K562 (cell line): ENCODE measurements around the gene KCNQ5. TPM values are rescaled to one million over a fixed set of nuclear protein-coding genes. Genes with fewer than 3 reads are reported as not detected.

ENCODE experiments used
- ATAC-seq: fragments of 200-7000 bp; cut with Tn5 transposase; 3 replicates; pipeline ENCODE4 v1.9.1; 2020; ENCODE audit warnings: moderate library complexity
- BruUV-seq: library from RNA; stranded (reverse); fragments of 400-500 nt; replicated peaks from 2 replicates; lab custom pipeline; 2021; lab: Mats Ljungman, UMichigan
- CTCF ChIA-PET: fragments of 300-600 bp; formaldehyde crosslinking; extraction: SDS; loops from one replicate; lab custom pipeline; 2021; ENCODE audit warnings: low intra/inter-chr PET ratio; lab: Yijun Ruan, JAX
- POLR2A ChIA-PET: fragments of 300-600, 350-650 bp; sonication (Branson Sonifier 250); formaldehyde crosslinking; extraction: SDS; loops from one replicate; lab custom pipeline; 2021; ENCODE audit warnings: antibody characterized with exemption, inconsistent platforms; lab: Yijun Ruan, JAX
- DNase-seq, 4 experiments: peaks; one replicate each; pipeline versions ENCODE4 v3.0.0 to v3.0.0-alpha.2; 2011 to 2018; ENCODE audit warnings: low spot score in 3 of 4, mixed read lengths in 3 of 4; ENCODE audit errors: extremely low read depth in 1 of 4
- FAIRE-seq: peaks from 2 replicates; lab custom pipeline; 2011; peaks lifted over from hg19 to GRCh38; lab: Jason Lieb, UNC
- H2AFZ ChIP-seq: 2 replicates; pipeline ENCODE4 v1.6.0; 2011; ENCODE audit warnings: low read depth, low read length, control low read depth, inconsistent platforms
- H3K27ac ChIP-seq: fragments of 200-600 bp; 3 replicates; pipeline ENCODE4 v1.8.0; 2011; ENCODE audit warnings: low read depth, mild to moderate bottlenecking, control low read depth, inconsistent platforms, low read length, moderate library complexity, mixed read lengths; ENCODE audit errors: extremely low read depth
- H3K27me3 ChIP-seq, 2 experiments: fragments of 300-600 bp in 1 of 2; 2 replicates in 1 of 2; 3 replicates in 1 of 2; pipeline versions ENCODE4 v1.6.0 to v1.8.0; 2011; ENCODE audit warnings: inconsistent platforms in 2 of 2, low read length in 2 of 2, mild to moderate bottlenecking in 1 of 2, mixed read lengths in 1 of 2, moderate library complexity in 1 of 2; ENCODE audit not compliant: control insufficient read depth in 2 of 2, insufficient read depth in 2 of 2
- H3K36me3 ChIP-seq: fragments of 300-600 bp; 3 replicates; pipeline ENCODE4 v1.8.0; 2011; ENCODE audit warnings: mild to moderate bottlenecking, low read length, inconsistent platforms; ENCODE audit not compliant: control insufficient read depth, insufficient read depth
- H3K4me1 ChIP-seq, 2 experiments: fragments of 200-600 bp in 1 of 2; replicated peaks in 1 of 2; 2 replicates in 1 of 2; 3 replicates in 1 of 2; pipeline versions ENCODE4 v1.5.1 to v1.8.0; 2011; ENCODE audit warnings: inconsistent platforms in 2 of 2, low read length in 2 of 2, mild to moderate bottlenecking in 1 of 2, mixed read lengths in 1 of 2, moderate library complexity in 1 of 2; ENCODE audit not compliant: control insufficient read depth in 2 of 2, insufficient read depth in 2 of 2
- H3K4me2 ChIP-seq: 2 replicates; pipeline ENCODE4 v1.6.1; 2011; ENCODE audit warnings: low read length, control low read depth, inconsistent platforms, mixed read lengths; ENCODE audit not compliant: insufficient read depth
- H3K4me3 ChIP-seq: fragments of 200-600 bp; sonication (generic), shearing (Covaris generic); 2 replicates; pipeline ENCODE4 v1.5.1; 2016; ENCODE audit warnings: control low read depth, inconsistent platforms
- H3K79me2 ChIP-seq: fragments of 200-600 bp; 3 replicates; pipeline ENCODE4 v1.8.0; 2011; ENCODE audit warnings: low read length, inconsistent platforms; ENCODE audit not compliant: control insufficient read depth, insufficient read depth
- H3K9ac ChIP-seq, 2 experiments: 2 replicates each; pipeline versions ENCODE4 v1.6.0 to v1.6.1; 2011; ENCODE audit warnings: low read depth in 2 of 2, low read length in 2 of 2, control low read depth in 1 of 2, inconsistent platforms in 1 of 2, mild to moderate bottlenecking in 1 of 2, mixed read lengths in 1 of 2; ENCODE audit not compliant: insufficient read depth in 1 of 2
- H3K9me1 ChIP-seq: one replicate; pipeline ENCODE4 v1.6.0; 2011; ENCODE audit warnings: inconsistent platforms, mild to moderate bottlenecking, low read length, moderate library complexity; ENCODE audit not compliant: control insufficient read depth, insufficient read depth
- H3K9me3 ChIP-seq: replicated peaks from 2 replicates; pipeline ENCODE4 v1.5.1; 2011; ENCODE audit warnings: low read depth, low read length, inconsistent platforms; ENCODE audit not compliant: control insufficient read depth, insufficient read depth
- H4K20me1 ChIP-seq: replicated peaks from 2 replicates; pipeline ENCODE4 v1.6.1; 2011; ENCODE audit warnings: low read length, inconsistent platforms, mixed read lengths; ENCODE audit not compliant: control insufficient read depth, insufficient read depth
- EP400 ChIP-seq: fragments of 450-650 bp; IDR thresholded peaks from 2 replicates; pipeline ENCODE4 v1.6.1; 2017; ENCODE audit warnings: antibody characterized with exemption, mild to moderate bottlenecking, moderate library complexity
- ETS2 ChIP-seq: IDR thresholded peaks from 2 replicates; pipeline ENCODE4 v1.6.1; 2016; ENCODE audit warnings: borderline replicate concordance, missing genetic modification characterization, mild to moderate bottlenecking, moderate library complexity, missing compliant biosample characterization; ENCODE audit not compliant: poor library complexity, severe bottlenecking
- FOXP1 ChIP-seq: sonication (generic); formaldehyde crosslinking; IDR thresholded peaks from 2 replicates; pipeline ENCODE4 v1.8.0; 2022; ENCODE audit warnings: mild to moderate bottlenecking, missing genetic modification reagents
- ID3 ChIP-seq, 2 experiments: fragments of 250-450 bp in 1 of 2; fragments of 450-650 bp in 1 of 2; sonication (Bioruptor Pico) in 1 of 2; IDR thresholded peaks; 2 replicates each; pipeline versions ENCODE4 v1.6.1 to v1.8.0; 2016 to 2021; ENCODE audit warnings: mild to moderate bottlenecking in 2 of 2, moderate library complexity in 2 of 2, missing compliant biosample characterization in 1 of 2, missing genetic modification characterization in 1 of 2
- MAFG ChIP-seq: fragments of 450-650 bp; conservative IDR thresholded peaks from 2 replicates; pipeline ENCODE4 v1.6.1; 2016; ENCODE audit warnings: missing genetic modification characterization, missing compliant biosample characterization
- MYNN ChIP-seq, 2 experiments: sonication (generic); formaldehyde crosslinking in 1 of 2; IDR thresholded peaks; 2 replicates each; pipeline versions ENCODE4 v1.5.0 to v1.6.1; 2016 to 2020; ENCODE audit warnings: antibody characterized with exemption in 1 of 2, missing genetic modification reagents in 1 of 2
- SFPQ ChIP-seq: fragments of 200-400 bp; formaldehyde crosslinking; IDR thresholded peaks from 2 replicates; pipeline ENCODE4 v1.6.1; 2017; ENCODE audit warnings: mild to moderate bottlenecking, low read depth, low read length, moderate library complexity
- TAL1 ChIP-seq: fragments of 450-650 bp; IDR thresholded peaks from 2 replicates; pipeline ENCODE4 v1.6.1; 2016; ENCODE audit warnings: mild to moderate bottlenecking
- TBP ChIP-seq: optimal IDR thresholded peaks from 2 replicates; pipeline ENCODE3; 2011; ENCODE audit warnings: low read depth, low read length, improper control_type of control experiment
- XRCC4 ChIP-seq: IDR thresholded peaks from one replicate; pipeline ENCODE4 v1.6.1; 2011; ENCODE audit not compliant: insufficient read depth, insufficient read length; ENCODE audit errors: extremely low read depth
- ZBTB5 ChIP-seq: fragments of 450-650 bp; IDR thresholded peaks from 2 replicates; pipeline ENCODE4 v1.6.1; 2017; ENCODE audit warnings: antibody characterized with exemption
- ZMIZ1 ChIP-seq, 2 experiments: fragments of 150-350 bp in 1 of 2; IDR thresholded peaks; 2 replicates each; pipeline ENCODE4 v1.6.1; 2012 to 2016; ENCODE audit warnings: low read depth in 2 of 2, low read length in 2 of 2, mild to moderate bottlenecking in 1 of 2, moderate library complexity in 1 of 2
- ZNF644 ChIP-seq: fragments of 200-800 bp; sonication (Bioruptor generic); IDR thresholded peaks from 2 replicates; pipeline ENCODE4 v1.6.1; 2016; ENCODE audit warnings: low read depth, missing genetic modification characterization, missing compliant biosample characterization
- WGBS: fragments of 100-300 bp; shearing (Covaris generic); methylation state at CpG from one replicate; pipeline ENCODE4 v1.1.6; 2016; ENCODE audit warnings: low coverage, mixed read lengths; ENCODE audit not compliant: insufficient coverage; ENCODE audit errors: missing lambda C conversion rate; 5-methylcytosine and 5-hydroxymethylcytosine counted together
- in situ Hi-C: fragments of 300-500 bp; cut with MboI; formaldehyde crosslinking; loops from 4 replicates; pipeline ENCODE4 v1.15.0; 2018; ENCODE audit warnings: inconsistent platforms, mixed read lengths
- intact Hi-C: fragments of 100-400 bp; cut with micrococcal nuclease; formaldehyde crosslinking; loops from 2 replicates; pipeline ENCODE4 v1.14.2; 2022
- polyA plus RNA-seq, 8 experiments: library from polyadenylated mRNA; depleted of rRNA in 4 of 8; stranded (reverse) in 5 of 8; unstranded in 3 of 8; fragments of >200 nt; fragmentation: Nextera tagmentation in 2 of 8; fragmentation: Illumina TruSeq in 1 of 8; extraction: Ambion mirVana in 2 of 8; extraction: Trizol in 1 of 8; gene quantifications; 2 replicates each; pipeline versions ENCODE4 v1.2.1 to v1.2.3, GENCODE V29; 2011 to 2014; ENCODE audit warnings: inconsistent platforms in 1 of 8, missing spikeins in 1 of 8
- total RNA-seq, 7 experiments: library from RNA; depleted of rRNA in 6 of 7; stranded (reverse); fragments of >200 nt in 6 of 7; fragmentation: Illumina TruSeq in 2 of 7; extraction: Trizol in 2 of 7; gene quantifications; 2 replicates each; pipeline versions ENCODE4 v1.2.1 to v1.2.3, GENCODE V29; 2011 to 2021; ENCODE audit warnings: low replicate concordance in 1 of 7

Gene KCNQ5
- total and polyA plus RNA-seq, 9 of the 15 experiments (the other 6 are each of a cell fraction or from before 2014, with no cell fraction given): 0.31 to 5.9 (median 2.6) TPM

GRCh38 chr6:73236144-73236750, 614.4 kb downstream of the KCNQ5 start:
- no peak overlapping the region for H3K4me2 ChIP-seq
- no peak for ATAC-seq
- no TSS peak for BruUV-seq
- peaks cover 2 to 9% of the 10 kb centered on the region in 2 experiments; a peak in 2 of 5 replicates for H3K27me3 ChIP-seq
- no peak overlapping the region for H3K27ac ChIP-seq
- H3K9me3 ChIP-seq: no peaks in the 10 kb centered on the region
- DNase-seq: no peak
- no peaks in the 10 kb centered on the region for H3K79me2 ChIP-seq
- 2% methylated on average over 5 of the region's 5 CpGs for WGBS
- intact Hi-C loops: no loop called here
- ChIA-PET POLR2A (interaction anchor here (0.7 kb wide), 2 partner anchors 9 to 28 kb away, joined by 3 to 4 read pairs; no protein-coding TSS in a partner anchor), CTCF (no interaction called here)
- H3K4me1 ChIP-seq: no peaks in the 10 kb centered on the region
- no peak overlapping the region for H2AFZ ChIP-seq
- H3K4me3 ChIP-seq: no peak overlapping the region
- in situ Hi-C loops: no loop called here
- no peaks in the 10 kb centered on the region for H3K36me3 ChIP-seq
- no peaks in the 10 kb centered on the region for H4K20me1 ChIP-seq
- no peaks in the 10 kb centered on the region for H3K9me1 ChIP-seq
- no peak for FAIRE-seq
- no peak overlapping the region for H3K9ac ChIP-seq
- TF ChIP-seq ZMIZ1 (IDR thresholded peaks at IDR 0.05; ENCODE audit: low read depth in 2 of 2, low read length in 2 of 2) (no peak), MAFG (no peak), ZBTB5 (no peak), ZNF644 (no peak), TAL1 (no peak), ID3 (CRISPR knock-in tag; IDR thresholded peaks at IDR 0.05) (no peak), ID3 (tag; IDR thresholded peaks at IDR 0.05) (no peak), FOXP1 (CRISPR knock-in tag) (no peak), SFPQ (no peak), EP400 (no peak), MYNN (IDR thresholded peaks at IDR 0.05) (no peak), MYNN (CRISPR knock-in tag; IDR thresholded peaks at IDR 0.05) (no peak), ETS2 (tag) (no peak), XRCC4 (no peak), TBP (no peak)
